ENCODE measurements around the gene TSPAN5.

Gene TSPAN5

DNA sequence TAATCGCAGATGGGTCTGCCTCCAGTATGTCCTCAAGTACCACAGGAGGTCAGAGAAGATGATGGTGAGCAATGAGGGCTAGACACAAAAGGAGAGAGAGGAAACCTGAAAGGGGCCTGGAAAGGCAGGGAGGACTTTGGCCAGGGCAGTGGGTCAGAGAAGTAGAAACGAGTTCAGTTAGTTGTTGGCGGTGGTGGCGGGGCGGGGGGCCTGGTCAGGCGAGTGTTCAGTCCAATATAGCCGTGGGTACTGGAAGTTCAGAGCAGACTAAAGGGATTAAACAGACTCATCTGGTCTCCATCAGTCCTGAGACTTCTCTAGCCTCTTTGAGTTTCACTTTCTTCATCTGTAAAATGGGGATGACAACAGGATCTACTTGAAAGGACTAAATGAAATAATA lies 90.8 kb downstream of the TSPAN5 start:
- Histone ChIP-seq H3K4me1 (ENCODE audit: control insufficient read depth, insufficient read depth, low read length) (peaks cover 15% of the 10 kb centered on the region), H3K36me3 (ENCODE audit: control insufficient read depth in 2 of 2, insufficient read depth in 2 of 2, low read length in 2 of 2) (no peaks in the 10 kb centered on the region), H3K27me3 (ENCODE audit: control insufficient read depth in 1 of 2, insufficient read depth in 2 of 2, low read length in 2 of 2) (no peaks in the 10 kb centered on the region), H3K9me3 (ENCODE audit: control insufficient read depth in 2 of 2, low read length in 2 of 2) (no peaks in the 10 kb centered on the region), H3K27ac (ENCODE audit: low read length) (no peak overlapping the region), H3K9ac (ENCODE audit: low read length in 2 of 2) (no peak overlapping the region), H3K4me3 (ENCODE audit: low read length in 2 of 2) (no peak overlapping the region)

DNA sequence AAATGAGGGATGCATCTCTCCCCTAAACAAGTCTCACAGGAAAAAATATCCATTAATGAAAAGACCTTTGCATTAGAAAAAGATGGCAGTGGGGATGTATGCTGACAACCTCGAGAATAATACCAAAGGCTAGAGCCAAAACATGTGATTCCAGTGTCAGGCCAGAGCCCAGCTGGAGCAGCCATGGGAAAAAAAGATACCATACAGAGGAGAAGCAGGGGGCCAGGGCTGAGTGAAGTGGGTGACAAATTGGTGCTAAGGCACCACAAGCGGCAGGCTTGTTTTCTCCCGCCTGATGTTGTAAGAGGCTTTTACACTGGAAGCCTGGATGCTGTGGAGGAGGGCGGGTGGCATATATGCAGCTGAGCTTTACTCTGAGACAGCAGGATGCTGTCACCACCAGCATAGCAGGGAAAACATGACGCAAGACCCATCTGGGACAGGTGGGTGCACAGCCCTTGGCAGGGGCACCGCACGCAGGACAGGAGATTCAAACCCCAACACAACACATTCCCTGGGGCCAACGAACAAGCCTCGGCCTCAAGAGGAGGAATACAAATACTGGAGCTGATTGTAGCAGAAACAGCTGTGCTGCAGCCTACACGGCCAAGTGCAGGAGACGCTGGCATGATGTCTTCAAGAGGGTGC lies 91.9 kb downstream of the TSPAN5 start:
- no peaks in the 10 kb centered on the region for H3K9me3 ChIP-seq (ENCODE audit: control insufficient read depth in 2 of 2, low read length in 2 of 2)
- H3K27me3 ChIP-seq (ENCODE audit: control insufficient read depth in 1 of 2, insufficient read depth in 2 of 2, low read length in 2 of 2), result no peaks in the 10 kb centered on the region
- H3K27ac ChIP-seq (ENCODE audit: low read length), result peak overlapping the region; percentile 58
- peak overlapping the region; percentile 14 to 29 for H3K9ac ChIP-seq (ENCODE audit: low read length in 2 of 2)
- no peaks in the 10 kb centered on the region for H3K36me3 ChIP-seq (ENCODE audit: control insufficient read depth in 2 of 2, insufficient read depth in 2 of 2, low read length in 2 of 2)
- H3K4me3 ChIP-seq (ENCODE audit: low read length in 2 of 2), result peak overlapping the region in 1 of 2 donors; percentile 22
- peaks cover 15% of the 10 kb centered on the region for H3K4me1 ChIP-seq (ENCODE audit: control insufficient read depth, insufficient read depth, low read length)

- Histone ChIP-seq H3K27me3 (ENCODE audit: control insufficient read depth in 1 of 2, insufficient read depth in 2 of 2, low read length in 2 of 2) (no peaks in the 10 kb centered on the region), H3K4me3 (ENCODE audit: low read length in 2 of 2) (no peak overlapping the region), H3K4me1 (ENCODE audit: control insufficient read depth, insufficient read depth, low read length) (peaks cover 15% of the 10 kb centered on the region), H3K36me3 (ENCODE audit: control insufficient read depth in 2 of 2, insufficient read depth in 2 of 2, low read length in 2 of 2) (no peaks in the 10 kb centered on the region), H3K27ac (ENCODE audit: low read length) (peak overlapping the region; percentile 58), H3K9me3 (ENCODE audit: control insufficient read depth in 2 of 2, low read length in 2 of 2) (no peaks in the 10 kb centered on the region), H3K9ac (ENCODE audit: low read length in 2 of 2) (peak overlapping the region; percentile 3 to 14)
Measured at GRCh38 chr4:98565681-98566301, 92.6 kb downstream of the TSPAN5 start.

DNA sequence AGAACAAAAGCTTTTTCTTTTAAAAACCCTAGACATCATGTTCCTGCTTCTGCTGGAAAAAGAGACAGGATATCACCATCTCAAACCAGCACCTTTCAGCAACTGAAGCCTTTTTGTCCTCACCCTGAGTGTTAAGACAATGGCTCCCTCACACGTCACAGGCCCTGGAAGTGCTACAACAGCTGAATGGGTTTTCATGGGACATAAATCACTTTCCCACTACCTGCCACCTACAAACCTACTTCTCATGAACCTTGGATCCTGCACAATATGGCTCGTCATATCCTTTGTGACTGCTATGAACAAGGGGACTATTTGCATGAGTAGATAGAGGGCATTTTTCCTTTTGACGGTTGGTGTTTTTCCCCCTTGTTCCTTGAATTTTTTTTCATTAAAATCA lies 93.6 kb downstream of the TSPAN5 start:
- no peaks in the 10 kb centered on the region for H3K36me3 ChIP-seq (ENCODE audit: control insufficient read depth in 2 of 2, insufficient read depth in 2 of 2, low read length in 2 of 2)
- no peaks in the 10 kb centered on the region for H3K27me3 ChIP-seq (ENCODE audit: control insufficient read depth in 1 of 2, insufficient read depth in 2 of 2, low read length in 2 of 2)
- peaks cover 15% of the 10 kb centered on the region for H3K4me1 ChIP-seq (ENCODE audit: control insufficient read depth, insufficient read depth, low read length)
- no peak overlapping the region for H3K4me3 ChIP-seq (ENCODE audit: low read length in 2 of 2)
- no peak overlapping the region for H3K9ac ChIP-seq (ENCODE audit: low read length in 2 of 2)
- H3K27ac ChIP-seq (ENCODE audit: low read length), result no peak overlapping the region
- no peaks in the 10 kb centered on the region for H3K9me3 ChIP-seq (ENCODE audit: control insufficient read depth in 2 of 2, low read length in 2 of 2)

DNA sequence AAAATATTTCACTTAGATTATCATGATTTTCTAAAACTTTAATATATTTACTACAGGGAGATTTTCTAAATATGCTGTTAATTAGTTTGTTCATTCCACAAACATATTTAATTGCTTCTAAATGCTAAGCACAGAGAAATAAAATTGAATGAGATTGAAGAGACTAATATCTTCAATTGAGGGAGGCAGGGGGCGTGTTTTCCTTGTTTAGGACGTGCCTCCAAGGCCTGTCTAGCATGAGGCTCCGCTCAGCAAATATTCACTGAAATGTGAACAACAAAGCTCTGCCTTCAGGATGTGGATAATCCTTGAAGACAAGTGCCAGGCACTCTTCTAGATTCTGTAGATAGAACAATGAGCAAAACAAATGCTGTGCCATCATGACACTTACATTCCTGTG lies 98.1 kb downstream of the TSPAN5 start:
- Histone ChIP-seq H3K36me3 (ENCODE audit: control insufficient read depth in 2 of 2, insufficient read depth in 2 of 2, low read length in 2 of 2) (no peaks in the 10 kb centered on the region), H3K9me3 (ENCODE audit: control insufficient read depth in 2 of 2, low read length in 2 of 2) (no peaks in the 10 kb centered on the region), H3K9ac (ENCODE audit: low read length in 2 of 2) (no peak overlapping the region), H3K27ac (ENCODE audit: low read length) (no peak overlapping the region), H3K4me3 (ENCODE audit: low read length in 2 of 2) (no peak overlapping the region), H3K4me1 (ENCODE audit: control insufficient read depth, insufficient read depth, low read length) (no peaks in the 10 kb centered on the region), H3K27me3 (ENCODE audit: control insufficient read depth in 1 of 2, insufficient read depth in 2 of 2, low read length in 2 of 2) (no peaks in the 10 kb centered on the region)

DNA sequence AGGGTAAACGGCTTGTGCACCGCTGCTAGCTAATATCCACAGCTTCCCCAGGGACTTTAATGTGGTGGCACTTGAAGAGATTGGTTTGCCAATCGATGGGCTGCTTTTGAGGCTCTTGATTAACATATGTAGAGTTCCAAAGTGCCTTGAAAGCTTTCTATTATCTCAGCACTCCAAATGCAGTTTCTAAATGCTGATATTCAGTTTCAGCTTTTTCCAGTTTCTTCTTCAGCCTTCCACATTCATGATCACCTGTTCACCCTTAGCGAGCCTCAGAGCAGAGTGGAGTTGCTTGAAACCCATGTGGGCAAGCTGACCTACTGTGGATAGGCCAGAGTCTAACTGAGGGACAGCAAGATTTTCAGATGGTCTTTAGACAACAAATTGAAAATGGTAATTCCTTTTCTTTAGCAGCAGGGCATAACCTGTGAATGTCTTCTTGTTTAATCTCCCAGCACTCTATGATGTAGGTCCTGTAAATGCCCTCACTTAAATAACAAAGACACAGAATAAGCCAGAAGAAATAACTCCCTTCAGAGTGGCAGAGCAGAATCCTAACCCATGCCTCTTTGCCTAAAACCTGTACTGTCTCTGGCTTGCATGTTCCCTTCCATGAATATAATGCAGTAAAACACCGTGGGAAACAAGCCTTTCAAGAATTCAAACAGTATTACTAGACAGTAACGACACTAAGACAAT lies 99.8 kb downstream of the TSPAN5 start:
- no peak overlapping the region for H3K4me3 ChIP-seq (ENCODE audit: low read length in 2 of 2)
- no peaks in the 10 kb centered on the region for H3K9me3 ChIP-seq (ENCODE audit: control insufficient read depth in 2 of 2, low read length in 2 of 2)
- no peak overlapping the region for H3K27ac ChIP-seq (ENCODE audit: low read length)
- no peaks in the 10 kb centered on the region for H3K4me1 ChIP-seq (ENCODE audit: control insufficient read depth, insufficient read depth, low read length)
- H3K36me3 ChIP-seq (ENCODE audit: control insufficient read depth in 2 of 2, insufficient read depth in 2 of 2, low read length in 2 of 2), result no peaks in the 10 kb centered on the region
- no peaks in the 10 kb centered on the region for H3K27me3 ChIP-seq (ENCODE audit: control insufficient read depth in 1 of 2, insufficient read depth in 2 of 2, low read length in 2 of 2)
- no peak overlapping the region for H3K9ac ChIP-seq (ENCODE audit: low read length in 2 of 2)

DNA sequence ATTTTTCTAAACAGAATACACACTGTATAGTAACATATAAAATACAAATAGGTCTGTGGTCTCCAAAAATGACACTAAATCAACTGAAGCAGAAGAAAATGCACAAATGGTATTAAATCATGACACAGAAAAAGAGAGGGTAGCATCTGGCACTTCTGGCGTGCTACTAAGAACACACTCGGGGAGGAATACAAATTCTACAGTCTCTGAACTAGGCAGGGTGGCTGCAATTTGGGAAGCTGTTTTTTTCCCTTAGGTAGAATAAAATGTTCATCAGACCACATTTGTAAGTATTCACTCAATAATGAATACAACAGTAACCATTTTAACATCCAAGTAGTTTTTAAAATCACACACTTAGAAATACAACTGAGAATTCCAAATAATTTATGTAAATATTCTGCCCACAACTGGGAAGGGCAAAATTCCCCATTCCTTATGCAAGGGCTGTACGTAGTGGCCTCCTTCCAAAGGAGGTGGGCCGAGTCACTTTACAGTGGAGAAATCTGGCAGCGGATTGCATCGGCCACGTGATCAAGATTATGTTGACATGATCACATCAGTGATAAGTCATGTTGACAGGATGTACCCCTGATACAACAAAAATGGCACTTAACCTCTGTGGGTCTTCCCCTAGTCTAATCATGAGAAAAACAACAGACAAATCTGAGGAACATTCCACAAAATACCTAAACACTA lies 101.1 kb downstream of the TSPAN5 start:
- H3K9me3 ChIP-seq (ENCODE audit: control insufficient read depth in 2 of 2, low read length in 2 of 2), result no peaks in the 10 kb centered on the region
- H3K9ac ChIP-seq (ENCODE audit: low read length in 2 of 2), result no peak overlapping the region
- H3K36me3 ChIP-seq (ENCODE audit: control insufficient read depth in 2 of 2, insufficient read depth in 2 of 2, low read length in 2 of 2), result no peaks in the 10 kb centered on the region
- no peaks in the 10 kb centered on the region for H3K27me3 ChIP-seq (ENCODE audit: control insufficient read depth in 1 of 2, insufficient read depth in 2 of 2, low read length in 2 of 2)
- no peak overlapping the region for H3K4me3 ChIP-seq (ENCODE audit: low read length in 2 of 2)
- H3K4me1 ChIP-seq (ENCODE audit: control insufficient read depth, insufficient read depth, low read length), result no peaks in the 10 kb centered on the region
- no peak overlapping the region for H3K27ac ChIP-seq (ENCODE audit: low read length)

- Histone ChIP-seq H3K9me3 (ENCODE audit: control insufficient read depth in 2 of 2, low read length in 2 of 2) (no peaks in the 10 kb centered on the region), H3K4me3 (ENCODE audit: low read length in 2 of 2) (no peak overlapping the region), H3K27ac (ENCODE audit: low read length) (no peak overlapping the region), H3K4me1 (ENCODE audit: control insufficient read depth, insufficient read depth, low read length) (no peaks in the 10 kb centered on the region), H3K9ac (ENCODE audit: low read length in 2 of 2) (no peak overlapping the region), H3K27me3 (ENCODE audit: control insufficient read depth in 1 of 2, insufficient read depth in 2 of 2, low read length in 2 of 2) (no peaks in the 10 kb centered on the region), H3K36me3 (ENCODE audit: control insufficient read depth in 2 of 2, insufficient read depth in 2 of 2, low read length in 2 of 2) (no peaks in the 10 kb centered on the region)
Measured at GRCh38 chr4:98556451-98556850, 102.0 kb downstream of the TSPAN5 start.

DNA sequence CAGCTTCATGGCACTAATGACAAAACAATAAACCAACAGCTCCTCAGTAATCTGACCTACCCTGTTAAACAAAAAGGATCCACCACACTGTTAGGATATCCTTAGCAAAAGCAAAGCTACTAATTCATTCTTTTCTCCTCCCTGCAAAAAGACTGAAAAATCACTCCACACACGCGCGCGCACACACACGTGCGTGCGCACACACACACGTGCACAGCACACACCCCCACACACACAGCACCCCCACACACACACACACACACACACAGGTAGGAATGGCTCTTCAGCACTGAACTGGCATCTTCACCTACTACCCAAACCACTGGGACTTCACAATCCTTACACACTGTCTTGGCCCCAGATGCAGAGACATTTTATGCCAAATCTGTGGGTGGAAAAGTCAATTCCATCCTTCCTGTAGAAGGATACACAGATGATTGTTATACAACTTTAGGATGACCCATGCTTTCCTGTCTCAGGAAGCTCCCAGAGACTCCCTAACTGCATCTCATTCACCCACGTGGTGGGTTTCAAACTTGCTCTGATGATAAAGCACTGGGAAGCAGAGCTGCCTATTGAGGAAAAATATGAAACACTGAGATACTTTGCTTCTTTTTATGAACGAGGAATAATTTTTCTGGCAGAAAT lies 102.5 kb downstream of the TSPAN5 start:
- Histone ChIP-seq H3K27ac (ENCODE audit: low read length) (no peak overlapping the region), H3K27me3 (ENCODE audit: control insufficient read depth in 1 of 2, insufficient read depth in 2 of 2, low read length in 2 of 2) (no peaks in the 10 kb centered on the region), H3K9me3 (ENCODE audit: control insufficient read depth in 2 of 2, low read length in 2 of 2) (no peaks in the 10 kb centered on the region), H3K9ac (ENCODE audit: low read length in 2 of 2) (no peak overlapping the region), H3K36me3 (ENCODE audit: control insufficient read depth in 2 of 2, insufficient read depth in 2 of 2, low read length in 2 of 2) (no peaks in the 10 kb centered on the region), H3K4me3 (ENCODE audit: low read length in 2 of 2) (no peak overlapping the region), H3K4me1 (ENCODE audit: control insufficient read depth, insufficient read depth, low read length) (no peaks in the 10 kb centered on the region)

- peak overlapping the region; percentile 82 for H3K27ac ChIP-seq (ENCODE audit: low read length)
- no peaks in the 10 kb centered on the region for H3K36me3 ChIP-seq (ENCODE audit: control insufficient read depth in 2 of 2, insufficient read depth in 2 of 2, low read length in 2 of 2)
- no peaks in the 10 kb centered on the region for H3K27me3 ChIP-seq (ENCODE audit: control insufficient read depth in 1 of 2, insufficient read depth in 2 of 2, low read length in 2 of 2)
- H3K9me3 ChIP-seq (ENCODE audit: control insufficient read depth in 2 of 2, low read length in 2 of 2), result no peaks in the 10 kb centered on the region
- H3K4me1 ChIP-seq (ENCODE audit: control insufficient read depth, insufficient read depth, low read length), result peaks cover 3% of the 10 kb centered on the region
- peak overlapping the region; percentile 51 to 75 for H3K4me3 ChIP-seq (ENCODE audit: low read length in 2 of 2)
- H3K9ac ChIP-seq (ENCODE audit: low read length in 2 of 2), result peak overlapping the region; percentile 32 to 85
Measured at GRCh38 chr4:98546910-98547594, 111.4 kb downstream of the TSPAN5 start.

Measured in stomach smooth muscle (tissue), 2 donors.